Endothelial cell (in vitro differentiated cells): ENCODE data around the gene RARA. TPM values are rescaled to one million over a fixed set of nuclear protein-coding genes. Genes with fewer than 3 reads are reported as not detected.
"Not testable (repeated sequence)": the region's sequence is repeated elsewhere in the genome, so short reads cannot be mapped to it uniquely, and the experiment has no call there.

Experiments used
- DNase-seq: peaks from one replicate; pipeline ENCODE4 v3.0.0; 2021; ENCODE audit warnings: low spot score
- H3K27ac Mint-ChIP-seq: one replicate; pipeline ENCODE4 v1.8.0; 2021; ENCODE audit warnings: mixed read lengths, inconsistent platforms; ENCODE audit not compliant: unreplicated experiment
- H3K27me3 Mint-ChIP-seq: one replicate; pipeline ENCODE4 v1.8.0; 2021; ENCODE audit warnings: mild to moderate bottlenecking, moderate library complexity, mixed read lengths, inconsistent platforms; ENCODE audit not compliant: unreplicated experiment
- H3K36me3 Mint-ChIP-seq: one replicate; pipeline ENCODE4 v1.8.0; 2021; ENCODE audit warnings: mild to moderate bottlenecking, low read depth, mixed read lengths, inconsistent platforms; ENCODE audit not compliant: unreplicated experiment
- H3K4me1 Mint-ChIP-seq: one replicate; pipeline ENCODE4 v1.8.0; 2021; ENCODE audit warnings: mild to moderate bottlenecking, mixed read lengths, inconsistent platforms; ENCODE audit not compliant: unreplicated experiment
- H3K4me3 Mint-ChIP-seq: one replicate; pipeline ENCODE4 v1.8.0; 2021; ENCODE audit warnings: mild to moderate bottlenecking, mixed read lengths, inconsistent platforms; ENCODE audit not compliant: unreplicated experiment
- H3K9me3 Mint-ChIP-seq: one replicate; pipeline ENCODE4 v1.8.0; 2021; ENCODE audit warnings: mixed read lengths, inconsistent platforms; ENCODE audit not compliant: unreplicated experiment
- CTCF ChIP-seq: fragments of 200-600 bp; sonication (generic); IDR thresholded peaks from one replicate; pipeline ENCODE4 v1.5.0; 2021; ENCODE audit warnings: antibody characterized with exemption; ENCODE audit not compliant: unreplicated experiment
- total RNA-seq: library from RNA; stranded (reverse); fragmentation: NEBNext Ultra II Directional; extraction: Animal tissue kit (Norgen Biotek cat#: 25700); gene quantifications from one replicate; pipeline ENCODE4 v1.2.1, GENCODE V29; 2021; ENCODE audit not compliant: unreplicated experiment

The RARA gene
- total RNA-seq, 1 donor from 2014 or later: 42.8 TPM

- Mint-ChIP-seq H3K4me3 (no peak overlapping the region), H3K36me3 (peaks cover 10% of the 10 kb centered on the region)
Observed at GRCh38 chr17:40293363-40293762, 15.6 kb upstream of the RARA start.

DNA sequence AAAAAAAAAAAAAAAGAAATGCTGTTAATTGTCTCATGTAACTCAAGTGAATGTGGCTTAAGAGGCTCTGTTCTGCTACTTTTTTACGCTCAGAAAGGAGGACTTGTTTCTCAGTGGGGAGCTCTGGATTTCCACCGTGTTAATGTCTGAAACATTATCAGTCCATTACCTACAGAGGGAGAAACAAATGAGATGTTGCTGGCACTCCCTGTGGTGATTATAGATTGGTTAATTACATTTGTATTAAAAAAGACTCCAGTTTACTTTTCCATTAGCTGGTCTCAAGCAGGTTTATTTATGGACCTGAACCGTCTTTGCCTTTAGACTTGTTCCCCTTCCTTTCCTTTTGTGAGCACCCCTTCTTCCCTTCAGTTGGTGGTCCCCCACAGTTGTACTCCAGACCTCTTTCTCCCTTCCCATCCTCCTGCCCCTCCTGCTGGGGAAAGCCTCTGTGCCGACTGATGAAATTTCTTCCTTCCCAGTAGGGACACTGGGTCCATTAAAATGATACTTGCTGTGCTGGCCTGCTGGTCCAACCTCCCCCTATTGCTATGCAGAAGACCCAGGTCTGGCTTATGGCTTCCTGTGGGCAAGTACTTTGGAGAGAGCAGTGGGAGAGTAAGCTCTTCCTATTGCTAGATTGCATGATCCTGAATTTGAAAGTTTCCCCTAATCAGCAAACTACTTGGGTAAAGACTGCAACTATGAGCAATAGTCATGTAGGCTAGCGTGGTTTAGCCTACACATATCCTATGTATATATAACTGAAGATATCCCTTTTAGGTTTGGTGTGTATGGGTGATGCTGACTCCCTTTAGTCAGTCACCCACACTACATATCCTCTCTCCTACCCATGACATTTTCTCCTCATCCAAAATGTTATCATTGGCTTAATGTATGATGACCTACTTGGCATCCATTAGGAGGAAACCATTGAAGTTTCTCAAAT lies 13.2 kb upstream of the RARA start:
- Mint-ChIP-seq H3K4me1 (peaks cover 4% of the 10 kb centered on the region), H3K9me3 (no peaks in the 10 kb centered on the region), H3K36me3 (peaks cover 10% of the 10 kb centered on the region), H3K4me3 (no peak overlapping the region), H3K27ac (no peak overlapping the region), H3K27me3 (no peaks in the 10 kb centered on the region)
- TF ChIP-seq CTCF: no peak
- DNase-seq: no peak

More at GRCh38 chr17:40293363-40293762, 15.6 kb upstream of the RARA start:
- Mint-ChIP-seq H3K27ac (no peak overlapping the region), H3K27me3 (no peaks in the 10 kb centered on the region), H3K9me3 (no peaks in the 10 kb centered on the region), H3K4me1 (peaks cover 4% of the 10 kb centered on the region)
- DNase-seq: no peak
- no peak for TF ChIP-seq CTCF

GRCh38 chr17:40297511-40297910 lies 11.5 kb upstream of the RARA start:
- no peak for TF ChIP-seq CTCF
- Mint-ChIP-seq H3K27ac (no peak overlapping the region), H3K4me1 (peaks cover 4% of the 10 kb centered on the region), H3K36me3 (peaks cover 10% of the 10 kb centered on the region), H3K27me3 (no peaks in the 10 kb centered on the region), H3K4me3 (no peak overlapping the region), H3K9me3 (no peaks in the 10 kb centered on the region)
- DNase-seq: no peak

- DNase-seq: no peak
- H3K4me1 Mint-ChIP-seq: peaks cover 6% of the 10 kb centered on the region
- H3K36me3 Mint-ChIP-seq: peaks cover 10% of the 10 kb centered on the region
- no peak overlapping the region for H3K27ac Mint-ChIP-seq
- no peaks in the 10 kb centered on the region for H3K9me3 Mint-ChIP-seq
- no peaks in the 10 kb centered on the region for H3K27me3 Mint-ChIP-seq
- no peak for TF ChIP-seq CTCF
- no peak overlapping the region for H3K4me3 Mint-ChIP-seq
Observed at GRCh38 chr17:40298726-40299125, 10.3 kb upstream of the RARA start.

- H3K36me3 Mint-ChIP-seq: peaks cover 10% of the 10 kb centered on the region
Observed at GRCh38 chr17:40299159-40299757, 9.7 kb upstream of the RARA start.

More at GRCh38 chr17:40299159-40299757, 9.7 kb upstream of the RARA start:
- not testable (repeated sequence) for H3K27ac Mint-ChIP-seq, H3K27me3 Mint-ChIP-seq, DNase-seq, H3K4me1 Mint-ChIP-seq, H3K9me3 Mint-ChIP-seq, H3K4me3 Mint-ChIP-seq
